K562 (cell line): ENCODE data around the gene PPM1N. TPM values are rescaled to one million over a fixed set of nuclear protein-coding genes. Genes with fewer than 3 reads are reported as not detected.

ENCODE experiments used
- ATAC-seq: fragments of 200-7000 bp; cut with Tn5 transposase; 3 replicates; pipeline ENCODE4 v1.9.1; 2020; ENCODE audit warnings: moderate library complexity
- BruUV-seq: library from RNA; stranded (reverse); fragments of 400-500 nt; replicated peaks from 2 replicates; lab custom pipeline; 2021; lab: Mats Ljungman, UMichigan
- CTCF ChIA-PET: fragments of 300-600 bp; formaldehyde crosslinking; extraction: SDS; loops from one replicate; lab custom pipeline; 2021; ENCODE audit warnings: low intra/inter-chr PET ratio; lab: Yijun Ruan, JAX
- POLR2A ChIA-PET: fragments of 300-600, 350-650 bp; sonication (Branson Sonifier 250); formaldehyde crosslinking; extraction: SDS; loops from one replicate; lab custom pipeline; 2021; ENCODE audit warnings: antibody characterized with exemption, inconsistent platforms; lab: Yijun Ruan, JAX
- DNase-seq, 4 experiments: peaks; one replicate each; pipeline versions ENCODE4 v3.0.0 to v3.0.0-alpha.2; 2011 to 2018; ENCODE audit warnings: low spot score in 3 of 4, mixed read lengths in 3 of 4; ENCODE audit errors: extremely low read depth in 1 of 4
- FAIRE-seq: peaks from 2 replicates; lab custom pipeline; 2011; peaks lifted over from hg19 to GRCh38; lab: Jason Lieb, UNC
- H2AFZ ChIP-seq: 2 replicates; pipeline ENCODE4 v1.6.0; 2011; ENCODE audit warnings: low read depth, low read length, control low read depth, inconsistent platforms
- H3K27ac ChIP-seq: fragments of 200-600 bp; 3 replicates; pipeline ENCODE4 v1.8.0; 2011; ENCODE audit warnings: low read depth, mild to moderate bottlenecking, control low read depth, inconsistent platforms, low read length, moderate library complexity, mixed read lengths; ENCODE audit errors: extremely low read depth
- H3K27me3 ChIP-seq, 2 experiments: fragments of 300-600 bp in 1 of 2; 2 replicates in 1 of 2; 3 replicates in 1 of 2; pipeline versions ENCODE4 v1.6.0 to v1.8.0; 2011; ENCODE audit warnings: inconsistent platforms in 2 of 2, low read length in 2 of 2, mild to moderate bottlenecking in 1 of 2, mixed read lengths in 1 of 2, moderate library complexity in 1 of 2; ENCODE audit not compliant: control insufficient read depth in 2 of 2, insufficient read depth in 2 of 2
- H3K36me3 ChIP-seq: fragments of 300-600 bp; 3 replicates; pipeline ENCODE4 v1.8.0; 2011; ENCODE audit warnings: mild to moderate bottlenecking, low read length, inconsistent platforms; ENCODE audit not compliant: control insufficient read depth, insufficient read depth
- H3K4me1 ChIP-seq, 2 experiments: fragments of 200-600 bp in 1 of 2; replicated peaks in 1 of 2; 2 replicates in 1 of 2; 3 replicates in 1 of 2; pipeline versions ENCODE4 v1.5.1 to v1.8.0; 2011; ENCODE audit warnings: inconsistent platforms in 2 of 2, low read length in 2 of 2, mild to moderate bottlenecking in 1 of 2, mixed read lengths in 1 of 2, moderate library complexity in 1 of 2; ENCODE audit not compliant: control insufficient read depth in 2 of 2, insufficient read depth in 2 of 2
- H3K4me2 ChIP-seq: 2 replicates; pipeline ENCODE4 v1.6.1; 2011; ENCODE audit warnings: low read length, control low read depth, inconsistent platforms, mixed read lengths; ENCODE audit not compliant: insufficient read depth
- H3K4me3 ChIP-seq: fragments of 200-600 bp; sonication (generic), shearing (Covaris generic); 2 replicates; pipeline ENCODE4 v1.5.1; 2016; ENCODE audit warnings: control low read depth, inconsistent platforms
- H3K79me2 ChIP-seq: fragments of 200-600 bp; 3 replicates; pipeline ENCODE4 v1.8.0; 2011; ENCODE audit warnings: low read length, inconsistent platforms; ENCODE audit not compliant: control insufficient read depth, insufficient read depth
- H3K9ac ChIP-seq, 2 experiments: 2 replicates each; pipeline versions ENCODE4 v1.6.0 to v1.6.1; 2011; ENCODE audit warnings: low read depth in 2 of 2, low read length in 2 of 2, control low read depth in 1 of 2, inconsistent platforms in 1 of 2, mild to moderate bottlenecking in 1 of 2, mixed read lengths in 1 of 2; ENCODE audit not compliant: insufficient read depth in 1 of 2
- H3K9me1 ChIP-seq: one replicate; pipeline ENCODE4 v1.6.0; 2011; ENCODE audit warnings: inconsistent platforms, mild to moderate bottlenecking, low read length, moderate library complexity; ENCODE audit not compliant: control insufficient read depth, insufficient read depth
- H3K9me3 ChIP-seq: replicated peaks from 2 replicates; pipeline ENCODE4 v1.5.1; 2011; ENCODE audit warnings: low read depth, low read length, inconsistent platforms; ENCODE audit not compliant: control insufficient read depth, insufficient read depth
- H4K20me1 ChIP-seq: replicated peaks from 2 replicates; pipeline ENCODE4 v1.6.1; 2011; ENCODE audit warnings: low read length, inconsistent platforms, mixed read lengths; ENCODE audit not compliant: control insufficient read depth, insufficient read depth
- CREB1 ChIP-seq, 2 experiments: sonication (generic) in 1 of 2; formaldehyde crosslinking in 1 of 2; IDR thresholded peaks; 2 replicates each; pipeline versions ENCODE4 v1.6.1 to v1.8.0; 2012 to 2022; ENCODE audit warnings: inconsistent platforms in 1 of 2, mild to moderate bottlenecking in 1 of 2, missing genetic modification reagents in 1 of 2, moderate library complexity in 1 of 2
- FIP1L1 ChIP-seq: fragments of 200-400 bp; formaldehyde crosslinking; IDR thresholded peaks from 2 replicates; pipeline ENCODE4 v1.6.1; 2018; ENCODE audit warnings: mild to moderate bottlenecking, low read depth, low read length; ENCODE audit not compliant: poor library complexity, severe bottlenecking
- HDAC2 ChIP-seq: fragments of 450-650 bp; IDR thresholded peaks from 2 replicates; pipeline ENCODE4 v1.6.1; 2016; ENCODE audit warnings: mild to moderate bottlenecking
- HNRNPH1 ChIP-seq: fragments of 200-400 bp; formaldehyde crosslinking; optimal IDR thresholded peaks from 2 replicates; pipeline ENCODE3; 2017; ENCODE audit warnings: low read depth, mild to moderate bottlenecking, low read length, moderate library complexity
- POLR2A ChIP-seq: fragments of 450-650 bp; conservative IDR thresholded peaks from 2 replicates; pipeline ENCODE4 v1.6.1; 2016
- POLR3G ChIP-seq: IDR thresholded peaks from 2 replicates; pipeline ENCODE4 v1.6.1; 2011; ENCODE audit not compliant: insufficient read length, insufficient replicate concordance; ENCODE audit errors: extremely low read depth
- TCF7 ChIP-seq: sonication (generic); IDR thresholded peaks from 2 replicates; pipeline ENCODE4 v1.6.1; 2016; ENCODE audit warnings: antibody characterized with exemption, borderline replicate concordance
- TRIM24 ChIP-seq, 2 experiments: fragments of 450-650 bp; IDR thresholded peaks; 2 replicates each; pipeline ENCODE4 v1.6.1; 2016
- TSC22D4 ChIP-seq: fragments of 450-650 bp; IDR thresholded peaks from 2 replicates; pipeline ENCODE4 v1.6.1; 2016; ENCODE audit warnings: missing genetic modification characterization, missing biosample characterization, control low read depth
- YY1 ChIP-seq, 3 experiments: IDR thresholded peaks; 2 replicates each; pipeline ENCODE4 v1.6.1; 2011; ENCODE audit warnings: low read length in 2 of 3, mild to moderate bottlenecking in 2 of 3, moderate library complexity in 2 of 3, borderline replicate concordance in 1 of 3, control low read depth in 1 of 3, low read depth in 1 of 3; ENCODE audit not compliant: insufficient read depth in 3 of 3, insufficient replicate concordance in 2 of 3, control insufficient read depth in 1 of 3, insufficient read length in 1 of 3; ENCODE audit errors: extremely low read depth in 1 of 3
- ZNF384 ChIP-seq: IDR thresholded peaks from 2 replicates; pipeline ENCODE4 v1.6.1; 2012; ENCODE audit warnings: low read depth, low read length, improper control_type of control experiment
- ZNF445 ChIP-seq: fragments of 250-450 bp; sonication (Bioruptor Pico); IDR thresholded peaks from 2 replicates; pipeline ENCODE4 v1.4.0; 2020; ENCODE audit warnings: low read depth, mild to moderate bottlenecking, moderate library complexity
- WGBS: fragments of 100-300 bp; shearing (Covaris generic); methylation state at CpG from one replicate; pipeline ENCODE4 v1.1.6; 2016; ENCODE audit warnings: low coverage, mixed read lengths; ENCODE audit not compliant: insufficient coverage; ENCODE audit errors: missing lambda C conversion rate; 5-methylcytosine and 5-hydroxymethylcytosine counted together
- in situ Hi-C: fragments of 300-500 bp; cut with MboI; formaldehyde crosslinking; loops from 4 replicates; pipeline ENCODE4 v1.15.0; 2018; ENCODE audit warnings: inconsistent platforms, mixed read lengths
- intact Hi-C: fragments of 100-400 bp; cut with micrococcal nuclease; formaldehyde crosslinking; loops from 2 replicates; pipeline ENCODE4 v1.14.2; 2022
- polyA plus RNA-seq, 8 experiments: library from polyadenylated mRNA; depleted of rRNA in 4 of 8; stranded (reverse) in 5 of 8; unstranded in 3 of 8; fragments of >200 nt; fragmentation: Nextera tagmentation in 2 of 8; fragmentation: Illumina TruSeq in 1 of 8; extraction: Ambion mirVana in 2 of 8; extraction: Trizol in 1 of 8; gene quantifications; 2 replicates each; pipeline versions ENCODE4 v1.2.1 to v1.2.3, GENCODE V29; 2011 to 2014; ENCODE audit warnings: inconsistent platforms in 1 of 8, missing spikeins in 1 of 8
- total RNA-seq, 7 experiments: library from RNA; depleted of rRNA in 6 of 7; stranded (reverse); fragments of >200 nt in 6 of 7; fragmentation: Illumina TruSeq in 2 of 7; extraction: Trizol in 2 of 7; gene quantifications; 2 replicates each; pipeline versions ENCODE4 v1.2.1 to v1.2.3, GENCODE V29; 2011 to 2021; ENCODE audit warnings: low replicate concordance in 1 of 7
- TF ChIP-seq, protein P1 (sequence below): sonication (generic); formaldehyde crosslinking; IDR thresholded peaks from 2 replicates; pipeline ENCODE4 v1.8.0; 2022; ENCODE audit warnings: mild to moderate bottlenecking, missing genetic modification reagents
- TF ChIP-seq, protein P2 (sequence below): fragments of 450-650 bp; IDR thresholded peaks from 2 replicates; pipeline ENCODE4 v1.6.1; 2018; ENCODE audit not compliant: partially characterized antibody

PPM1N gene
- total and polyA plus RNA-seq, 9 of the 15 experiments (the other 6 are each of a cell fraction or from before 2014, with no cell fraction given): 4.5 to 15.6 (median 8.7) TPM

- H3K4me2 ChIP-seq: peak overlapping the region; percentile 97
- peaks cover 32 to 45% of the 10 kb centered on the region in 2 experiments for H3K4me1 ChIP-seq
- H3K36me3 ChIP-seq: peaks cover 37% of the 10 kb centered on the region; the same call in 2 of the 3 replicates
- FAIRE-seq: no peak
- intact Hi-C loops (loop anchor here (5.0 kb wide), 1 partner anchor 134 kb away; no protein-coding TSS in a partner anchor), in situ Hi-C loops (no loop called here)
- CTCF ChIA-PET: no interaction called here
- H3K9ac ChIP-seq: peak overlapping the region; percentile 95 to 97
- WGBS: 2% methylated on average over 8 of the region's 26 CpGs
- H3K4me3 ChIP-seq: peak overlapping the region; percentile 99
- H4K20me1 ChIP-seq: no peaks in the 10 kb centered on the region
- H3K27ac ChIP-seq: peak overlapping the region; percentile 98
- H3K9me3 ChIP-seq: no peaks in the 10 kb centered on the region
- H2AFZ ChIP-seq: no peak overlapping the region
- POLR2A ChIA-PET: interaction anchor here (0.5 to 1.6 kb wide), 4 partner anchors 17 to 338 kb away, joined by 3 to 4 read pairs (median 4); no protein-coding TSS in a partner anchor
- H3K27me3 ChIP-seq: no peaks in the 10 kb centered on the region
- peak; percentile 29 for ATAC-seq
- DNase-seq: peak in 3 of 4 experiments; percentile 55 to 76 (median 57)
- no peaks in the 10 kb centered on the region for H3K9me1 ChIP-seq
- peaks cover 71% of the 10 kb centered on the region for H3K79me2 ChIP-seq
- BruUV-seq: no TSS peak
- TF ChIP-seq CREB1 (IDR thresholded peaks at IDR 0.05): no peak
- 0 out of 2 replicates have a peak, but pooled peaks have one; percentile 21 for TF ChIP-seq CREB1 (CRISPR knock-in tag; IDR thresholded peaks at IDR 0.05)
- no peak for TF ChIP-seq TRIM24 (IDR thresholded peaks at IDR 0.05)
- TF ChIP-seq, protein P1, sequence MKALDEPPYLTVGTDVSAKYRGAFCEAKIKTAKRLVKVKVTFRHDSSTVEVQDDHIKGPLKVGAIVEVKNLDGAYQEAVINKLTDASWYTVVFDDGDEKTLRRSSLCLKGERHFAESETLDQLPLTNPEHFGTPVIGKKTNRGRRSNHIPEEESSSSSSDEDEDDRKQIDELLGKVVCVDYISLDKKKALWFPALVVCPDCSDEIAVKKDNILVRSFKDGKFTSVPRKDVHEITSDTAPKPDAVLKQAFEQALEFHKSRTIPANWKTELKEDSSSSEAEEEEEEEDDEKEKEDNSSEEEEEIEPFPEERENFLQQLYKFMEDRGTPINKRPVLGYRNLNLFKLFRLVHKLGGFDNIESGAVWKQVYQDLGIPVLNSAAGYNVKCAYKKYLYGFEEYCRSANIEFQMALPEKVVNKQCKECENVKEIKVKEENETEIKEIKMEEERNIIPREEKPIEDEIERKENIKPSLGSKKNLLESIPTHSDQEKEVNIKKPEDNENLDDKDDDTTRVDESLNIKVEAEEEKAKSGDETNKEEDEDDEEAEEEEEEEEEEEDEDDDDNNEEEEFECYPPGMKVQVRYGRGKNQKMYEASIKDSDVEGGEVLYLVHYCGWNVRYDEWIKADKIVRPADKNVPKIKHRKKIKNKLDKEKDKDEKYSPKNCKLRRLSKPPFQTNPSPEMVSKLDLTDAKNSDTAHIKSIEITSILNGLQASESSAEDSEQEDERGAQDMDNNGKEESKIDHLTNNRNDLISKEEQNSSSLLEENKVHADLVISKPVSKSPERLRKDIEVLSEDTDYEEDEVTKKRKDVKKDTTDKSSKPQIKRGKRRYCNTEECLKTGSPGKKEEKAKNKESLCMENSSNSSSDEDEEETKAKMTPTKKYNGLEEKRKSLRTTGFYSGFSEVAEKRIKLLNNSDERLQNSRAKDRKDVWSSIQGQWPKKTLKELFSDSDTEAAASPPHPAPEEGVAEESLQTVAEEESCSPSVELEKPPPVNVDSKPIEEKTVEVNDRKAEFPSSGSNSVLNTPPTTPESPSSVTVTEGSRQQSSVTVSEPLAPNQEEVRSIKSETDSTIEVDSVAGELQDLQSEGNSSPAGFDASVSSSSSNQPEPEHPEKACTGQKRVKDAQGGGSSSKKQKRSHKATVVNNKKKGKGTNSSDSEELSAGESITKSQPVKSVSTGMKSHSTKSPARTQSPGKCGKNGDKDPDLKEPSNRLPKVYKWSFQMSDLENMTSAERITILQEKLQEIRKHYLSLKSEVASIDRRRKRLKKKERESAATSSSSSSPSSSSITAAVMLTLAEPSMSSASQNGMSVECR (CRISPR knock-in tag): peak; percentile 13; the same call in 1 of the 2 replicates
- TF ChIP-seq FIP1L1: peak; percentile 23
- 0 out of 2 replicates have a peak, but pooled peaks have one; percentile 37 for TF ChIP-seq TCF7
- no peak for TF ChIP-seq TSC22D4
- TF ChIP-seq HNRNPH1: no peak
- TF ChIP-seq ZNF384: no peak
- TF ChIP-seq ZNF445 (CRISPR knock-in tag): no peak
- no peak for TF ChIP-seq POLR3G
- TF ChIP-seq YY1 (IDR thresholded peaks at IDR 0.05; ENCODE audit: borderline replicate concordance in 1 of 3, control insufficient read depth in 1 of 3, extremely low read depth in 1 of 3, insufficient read depth in 3 of 3, insufficient read length in 1 of 3, insufficient replicate concordance in 2 of 3, low read depth in 1 of 3, low read length in 2 of 3): peak in 1 of 3 experiments; percentile 25
- peak; percentile 30; the same call in 1 of the 2 replicates for TF ChIP-seq POLR2A
- TF ChIP-seq HDAC2: 0 out of 2 replicates have a peak, but pooled peaks have one; percentile 31
- TF ChIP-seq, protein P2, sequence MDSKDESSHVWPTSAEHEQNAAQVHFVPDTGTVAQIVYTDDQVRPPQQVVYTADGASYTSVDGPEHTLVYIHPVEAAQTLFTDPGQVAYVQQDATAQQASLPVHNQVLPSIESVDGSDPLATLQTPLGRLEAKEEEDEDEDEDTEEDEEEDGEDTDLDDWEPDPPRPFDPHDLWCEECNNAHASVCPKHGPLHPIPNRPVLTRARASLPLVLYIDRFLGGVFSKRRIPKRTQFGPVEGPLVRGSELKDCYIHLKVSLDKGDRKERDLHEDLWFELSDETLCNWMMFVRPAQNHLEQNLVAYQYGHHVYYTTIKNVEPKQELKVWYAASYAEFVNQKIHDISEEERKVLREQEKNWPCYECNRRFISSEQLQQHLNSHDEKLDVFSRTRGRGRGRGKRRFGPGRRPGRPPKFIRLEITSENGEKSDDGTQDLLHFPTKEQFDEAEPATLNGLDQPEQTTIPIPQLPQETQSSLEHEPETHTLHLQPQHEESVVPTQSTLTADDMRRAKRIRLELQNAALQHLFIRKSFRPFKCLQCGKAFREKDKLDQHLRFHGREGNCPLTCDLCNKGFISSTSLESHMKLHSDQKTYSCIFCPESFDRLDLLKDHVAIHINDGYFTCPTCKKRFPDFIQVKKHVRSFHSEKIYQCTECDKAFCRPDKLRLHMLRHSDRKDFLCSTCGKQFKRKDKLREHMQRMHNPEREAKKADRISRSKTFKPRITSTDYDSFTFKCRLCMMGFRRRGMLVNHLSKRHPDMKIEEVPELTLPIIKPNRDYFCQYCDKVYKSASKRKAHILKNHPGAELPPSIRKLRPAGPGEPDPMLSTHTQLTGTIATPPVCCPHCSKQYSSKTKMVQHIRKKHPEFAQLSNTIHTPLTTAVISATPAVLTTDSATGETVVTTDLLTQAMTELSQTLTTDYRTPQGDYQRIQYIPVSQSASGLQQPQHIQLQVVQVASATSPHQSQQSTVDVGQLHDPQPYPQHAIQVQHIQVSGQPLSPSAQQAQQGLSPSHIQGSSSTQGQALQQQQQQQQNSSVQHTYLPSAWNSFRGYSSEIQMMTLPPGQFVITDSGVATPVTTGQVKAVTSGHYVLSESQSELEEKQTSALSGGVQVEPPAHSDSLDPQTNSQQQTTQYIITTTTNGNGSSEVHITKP: peak; percentile 17
Measured at GRCh38 chr19:45508417-45508860, 10.2 kb downstream of the PPM1N start.
